Body of pancreas (tissue), 4 donors: ENCODE results near the gene EIF2AK2.

ENCODE experiments used
- CTCF ChIP-seq, 7 experiments: fragments of 450-650 bp in 4 of 7; fragments of 200-600 bp in 3 of 7; sonication (generic) in 3 of 7; IDR thresholded peaks; one replicate each; pipeline ENCODE4 v1.5.1; 2016 to 2019; ENCODE audit warnings: antibody characterized with exemption in 7 of 7
- POLR2A ChIP-seq, 3 donors: fragments of 450-650 bp; IDR thresholded peaks; one replicate each; pipeline ENCODE4 v1.6.1; 2016; ENCODE audit warnings: antibody characterized with exemption in 3 of 3, mild to moderate bottlenecking in 2 of 3

DNA sequence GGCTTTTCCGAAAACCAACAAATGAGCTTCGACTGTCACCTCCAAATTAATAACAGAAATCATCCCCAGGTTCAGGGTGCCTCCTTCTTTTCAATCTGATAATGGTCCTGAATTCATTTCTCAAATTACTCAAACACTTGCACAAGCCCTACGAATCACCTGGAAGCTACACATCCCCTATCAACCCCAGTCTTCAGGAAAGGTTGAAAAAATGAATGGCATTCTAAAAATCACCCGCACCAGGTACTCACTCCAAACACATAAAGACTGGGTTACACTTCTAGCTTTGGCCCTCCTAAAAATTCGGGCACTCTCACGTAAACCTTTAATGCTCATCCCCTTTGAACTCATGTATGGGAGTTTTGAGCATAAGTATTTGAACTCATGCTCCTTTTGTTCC lies 23.9 kb downstream of the EIF2AK2 start:
- no peak for TF ChIP-seq CTCF (IDR thresholded peaks at IDR 0.05)
- TF ChIP-seq POLR2A (IDR thresholded peaks at IDR 0.05): no peak
